Memory B cell (primary cell): Measurements from ENCODE around the gene ASS1.
"Not testable (repeated sequence)": the region's sequence is repeated elsewhere in the genome, so short reads cannot be mapped to it uniquely, and the experiment has no call there.

Experiments used
- ATAC-seq: fragments of 150-1000 bp; cut with Tn5 transposase; 2 replicates; pipeline ENCODE4 v1.10.0; 2021; ENCODE audit warnings: low read depth, mild to moderate bottlenecking, moderate library complexity
- DNase-seq, 2 donors: peaks; one replicate each; pipeline ENCODE4 v3.0.0; 2022; ENCODE audit warnings: low spot score in 2 of 2
- H3K27ac Mint-ChIP-seq: one replicate; pipeline ENCODE4 v1.8.0; 2022; ENCODE audit warnings: mild to moderate bottlenecking, moderate library complexity, mixed read lengths
- H3K27me3 Mint-ChIP-seq: one replicate; pipeline ENCODE4 v1.8.0; 2022; ENCODE audit warnings: mixed read lengths
- H3K36me3 Mint-ChIP-seq: one replicate; pipeline ENCODE4 v1.8.0; 2022; ENCODE audit warnings: mild to moderate bottlenecking, mixed read lengths
- H3K4me1 Mint-ChIP-seq: one replicate; pipeline ENCODE4 v1.8.0; 2022; ENCODE audit warnings: mixed read lengths
- H3K4me3 Mint-ChIP-seq: one replicate; pipeline ENCODE4 v1.8.0; 2022; ENCODE audit warnings: mild to moderate bottlenecking, moderate library complexity, mixed read lengths
- H3K9me3 Mint-ChIP-seq: one replicate; pipeline ENCODE4 v1.8.0; 2022; ENCODE audit warnings: mixed read lengths

The ASS1 gene

GRCh38 chr9:130444565-130445221 lies at the start of gene ASS1:
Gene ASS1, plus strand, starts transcription at chr9:130444961. Its CDS starts 7,268 bp downstream, at chr9:130452229.
- peaks cover 13% of the 10 kb centered on the region for H3K27me3 Mint-ChIP-seq

GRCh38 chr9:130395810-130396435 lies 48.8 kb upstream of the ASS1 start:
- DNase-seq (no peak), ATAC-seq (no peak)
- H3K27me3 Mint-ChIP-seq = peaks cover 9% of the 10 kb centered on the region
- no peaks in the 10 kb centered on the region for H3K4me1 Mint-ChIP-seq
- H3K4me3 Mint-ChIP-seq = no peak overlapping the region
- no peak overlapping the region for H3K27ac Mint-ChIP-seq
- H3K9me3 Mint-ChIP-seq = no peaks in the 10 kb centered on the region
- H3K36me3 Mint-ChIP-seq = no peaks in the 10 kb centered on the region

More at GRCh38 chr9:130444565-130445221, at the start of gene ASS1:
- Mint-ChIP-seq H3K36me3 (peaks cover 4% of the 10 kb centered on the region), H3K9me3 (peaks cover 4% of the 10 kb centered on the region), H3K27ac (no peak within 1 kb of the TSS), H3K4me3 (peak within 1 kb of the TSS; percentile 63), H3K4me1 (no peaks in the 10 kb centered on the region)
- DNase-seq (peak; percentile 26 to 35), ATAC-seq (peak; percentile 93)

GRCh38 chr9:130396581-130396980 lies 48.2 kb upstream of the ASS1 start:
- Mint-ChIP-seq H3K27me3 (peaks cover 9% of the 10 kb centered on the region), H3K9me3 (no peaks in the 10 kb centered on the region), H3K36me3 (no peaks in the 10 kb centered on the region), H3K27ac (no peak overlapping the region), H3K4me1 (no peaks in the 10 kb centered on the region), H3K4me3 (no peak overlapping the region)
- ATAC-seq = no peak
- no peak for DNase-seq

DNA sequence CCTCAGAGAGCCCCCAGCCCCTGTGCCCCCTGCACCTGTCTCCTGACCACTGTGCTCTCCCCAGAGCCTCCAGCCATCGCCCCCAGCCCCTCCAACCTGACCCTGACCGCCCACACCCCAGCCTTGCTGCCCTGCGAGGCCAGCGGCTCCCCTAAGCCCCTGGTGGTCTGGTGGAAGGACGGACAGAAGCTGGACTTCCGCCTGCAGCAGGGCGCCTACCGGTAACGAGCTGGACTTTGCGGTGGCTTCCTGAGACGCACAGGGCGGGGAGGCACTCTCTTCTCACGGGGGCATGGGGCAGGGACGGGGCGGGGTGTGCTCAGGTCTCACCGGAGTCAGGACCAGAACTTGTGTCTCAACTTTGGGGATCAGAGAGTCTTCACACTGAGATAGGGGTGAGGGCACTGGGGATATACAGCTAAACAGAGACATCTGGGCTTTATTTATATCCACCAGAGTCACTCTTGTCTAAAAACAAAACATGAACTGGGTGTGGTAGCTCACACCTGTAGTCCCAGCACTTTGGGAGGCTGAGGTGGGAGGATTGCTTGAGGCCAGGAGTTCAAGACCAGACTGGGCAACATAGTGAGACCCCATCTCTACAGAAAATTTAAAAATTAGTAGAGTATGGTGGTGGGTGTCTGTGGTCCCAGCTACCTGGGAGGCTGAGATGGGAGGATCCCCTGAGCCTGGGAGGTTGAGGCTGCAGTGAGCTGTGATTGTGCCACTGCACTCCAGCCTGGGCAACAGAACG lies 46.1 kb upstream of the ASS1 start:
- ATAC-seq (no peak), DNase-seq (no peak)
- Mint-ChIP-seq H3K4me3 (no peak overlapping the region), H3K27ac (no peak overlapping the region), H3K9me3 (no peaks in the 10 kb centered on the region), H3K36me3 (no peaks in the 10 kb centered on the region), H3K4me1 (no peaks in the 10 kb centered on the region), H3K27me3 (peaks cover 3% of the 10 kb centered on the region)

- ATAC-seq (no peak), DNase-seq (no peak)
- Mint-ChIP-seq H3K36me3 (no peaks in the 10 kb centered on the region), H3K4me1 (no peaks in the 10 kb centered on the region), H3K9me3 (no peaks in the 10 kb centered on the region), H3K27ac (no peak overlapping the region), H3K4me3 (no peak overlapping the region), H3K27me3 (peaks cover 5% of the 10 kb centered on the region)
Measured at GRCh38 chr9:130399768-130400167, 45.0 kb upstream of the ASS1 start.

- no peak for ATAC-seq
- H3K4me3 Mint-ChIP-seq = no peak overlapping the region
- no peaks in the 10 kb centered on the region for H3K4me1 Mint-ChIP-seq
- H3K27me3 Mint-ChIP-seq = peaks cover 5% of the 10 kb centered on the region
- no peak for DNase-seq
- H3K9me3 Mint-ChIP-seq = no peaks in the 10 kb centered on the region
- H3K36me3 Mint-ChIP-seq = no peaks in the 10 kb centered on the region
- no peak overlapping the region for H3K27ac Mint-ChIP-seq
Measured at GRCh38 chr9:130400870-130401269, 43.9 kb upstream of the ASS1 start.

DNA sequence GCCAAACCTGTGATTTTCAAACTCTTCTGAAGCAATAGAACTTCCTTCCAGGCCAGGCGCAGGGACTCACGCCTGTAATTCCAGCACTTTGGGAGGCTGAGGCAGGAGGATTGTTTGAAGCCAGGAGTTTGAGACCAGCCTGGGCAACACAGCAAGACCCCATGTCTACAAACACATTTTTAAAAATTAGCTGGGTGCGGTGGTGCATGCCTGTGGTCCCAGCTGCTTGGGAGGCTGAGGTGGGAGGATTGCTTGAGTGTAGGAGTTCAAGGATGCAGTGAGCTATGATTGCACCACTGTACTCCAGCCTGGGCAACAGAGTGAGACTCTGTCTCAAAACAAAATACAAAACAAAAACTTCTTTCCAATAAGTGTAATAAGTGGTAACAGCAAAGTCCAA lies 43.0 kb upstream of the ASS1 start:
- not testable (repeated sequence) for H3K36me3 Mint-ChIP-seq, H3K9me3 Mint-ChIP-seq, H3K27ac Mint-ChIP-seq, H3K4me3 Mint-ChIP-seq, ATAC-seq, H3K4me1 Mint-ChIP-seq, H3K27me3 Mint-ChIP-seq, DNase-seq

DNA sequence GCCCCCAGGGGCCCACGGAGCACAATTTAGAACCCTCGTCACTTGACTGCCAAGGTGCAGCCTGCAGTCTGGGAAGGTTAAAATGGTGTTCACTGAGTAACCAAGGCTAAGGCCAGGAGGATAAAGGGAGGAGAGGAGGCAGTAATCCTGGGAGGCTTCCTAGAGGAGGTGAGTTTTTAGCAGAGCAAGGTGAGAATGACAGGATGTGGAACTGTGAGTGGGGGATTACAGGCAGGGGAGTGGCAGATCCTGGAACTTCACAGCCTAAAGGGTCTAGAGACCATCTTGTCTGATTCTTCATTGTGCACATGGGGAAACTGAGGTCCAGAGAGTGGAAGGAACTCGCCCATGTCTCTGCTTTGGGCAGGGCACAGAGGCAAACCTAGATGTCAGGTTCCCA lies 42.5 kb upstream of the ASS1 start:
- H3K36me3 Mint-ChIP-seq = no peaks in the 10 kb centered on the region
- peaks cover 5% of the 10 kb centered on the region for H3K27me3 Mint-ChIP-seq
- no peaks in the 10 kb centered on the region for H3K9me3 Mint-ChIP-seq
- ATAC-seq (no peak), DNase-seq (no peak)
- H3K4me1 Mint-ChIP-seq = no peaks in the 10 kb centered on the region
- H3K27ac Mint-ChIP-seq = no peak overlapping the region
- H3K4me3 Mint-ChIP-seq = no peak overlapping the region

DNA sequence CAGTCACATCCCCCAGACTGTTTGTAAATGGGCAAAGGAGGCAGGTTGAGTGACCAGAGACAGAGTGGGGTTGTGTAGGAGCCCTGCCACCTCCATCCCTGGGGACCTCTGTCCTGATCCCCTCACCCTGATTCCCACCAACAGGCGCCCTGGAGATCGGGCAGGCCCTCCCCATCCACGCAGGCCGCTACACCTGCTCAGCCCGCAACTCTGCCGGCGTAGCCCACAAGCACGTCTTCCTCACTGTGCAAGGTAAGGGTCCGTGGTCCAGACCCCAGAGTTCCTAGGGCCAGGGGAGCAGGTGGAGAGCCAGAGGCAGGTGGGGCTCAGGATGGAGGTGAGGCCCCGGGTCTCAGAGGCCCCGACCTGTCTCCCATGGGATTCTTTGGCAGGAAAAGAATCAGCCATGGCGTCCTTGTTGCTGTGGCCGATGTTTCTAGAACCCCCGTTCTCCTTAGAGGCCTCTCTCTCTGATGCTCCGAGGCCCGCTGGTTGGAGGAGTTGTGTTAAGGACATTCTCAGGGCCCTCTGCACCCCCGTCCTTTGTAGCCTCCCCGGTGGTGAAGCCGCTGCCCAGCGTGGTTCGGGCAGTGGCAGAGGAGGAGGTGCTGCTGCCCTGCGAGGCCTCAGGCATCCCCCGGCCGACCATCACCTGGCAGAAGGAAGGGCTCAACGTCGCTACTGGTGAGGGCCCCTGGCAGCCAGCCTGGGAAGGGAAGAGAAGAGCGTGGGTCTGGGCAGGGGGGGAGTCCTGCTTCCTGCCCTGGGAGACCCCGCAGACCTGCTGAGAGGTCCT lies 41.9 kb upstream of the ASS1 start:
- Mint-ChIP-seq H3K27me3 (peaks cover 5% of the 10 kb centered on the region), H3K4me1 (no peaks in the 10 kb centered on the region), H3K27ac (no peak overlapping the region), H3K4me3 (no peak overlapping the region), H3K9me3 (no peaks in the 10 kb centered on the region), H3K36me3 (no peaks in the 10 kb centered on the region)
- ATAC-seq (no peak), DNase-seq (no peak)

GRCh38 chr9:130405657-130406257 lies 39.0 kb upstream of the ASS1 start:
- no peaks in the 10 kb centered on the region for H3K36me3 Mint-ChIP-seq
- no peaks in the 10 kb centered on the region for H3K9me3 Mint-ChIP-seq
- no peak overlapping the region for H3K4me3 Mint-ChIP-seq
- ATAC-seq (no peak), DNase-seq (no peak)
- peaks cover 4% of the 10 kb centered on the region for H3K27me3 Mint-ChIP-seq
- H3K27ac Mint-ChIP-seq = no peak overlapping the region
- no peaks in the 10 kb centered on the region for H3K4me1 Mint-ChIP-seq

GRCh38 chr9:130406278-130406895 lies 38.4 kb upstream of the ASS1 start:
- H3K36me3 Mint-ChIP-seq = no peaks in the 10 kb centered on the region

GRCh38 chr9:130407916-130408663 lies 36.7 kb upstream of the ASS1 start:
- Mint-ChIP-seq H3K27me3 (peaks cover 3% of the 10 kb centered on the region), H3K4me1 (no peaks in the 10 kb centered on the region), H3K36me3 (no peaks in the 10 kb centered on the region), H3K4me3 (no peak overlapping the region), H3K27ac (no peak overlapping the region), H3K9me3 (no peaks in the 10 kb centered on the region)
- no peak for ATAC-seq
- no peak for DNase-seq

More at GRCh38 chr9:130406278-130406895, 38.4 kb upstream of the ASS1 start:
- Mint-ChIP-seq H3K4me1 (no peaks in the 10 kb centered on the region), H3K9me3 (no peaks in the 10 kb centered on the region), H3K27ac (no peak overlapping the region), H3K4me3 (no peak overlapping the region), H3K27me3 (peaks cover 4% of the 10 kb centered on the region)
- ATAC-seq (no peak), DNase-seq (no peak)

GRCh38 chr9:130408669-130409068 lies 36.1 kb upstream of the ASS1 start:
- no peak overlapping the region for H3K27ac Mint-ChIP-seq
- H3K4me3 Mint-ChIP-seq = no peak overlapping the region
- ATAC-seq = no peak
- H3K4me1 Mint-ChIP-seq = no peaks in the 10 kb centered on the region
- H3K36me3 Mint-ChIP-seq = no peaks in the 10 kb centered on the region
- DNase-seq = no peak
- H3K9me3 Mint-ChIP-seq = no peaks in the 10 kb centered on the region
- H3K27me3 Mint-ChIP-seq = peaks cover 2% of the 10 kb centered on the region
